ENCODE data around the gene KLHL11. TPM values are rescaled to one million over a fixed set of nuclear protein-coding genes. Genes with fewer than 3 reads are reported as not detected.

KLHL11 gene
- total and polyA plus RNA-seq, 2 experiments from 2014 or later: 21.3 to 29.2 TPM

- no peak overlapping the region for H3K27ac ChIP-seq
- no peaks in the 10 kb centered on the region for H3K9me3 ChIP-seq (ENCODE audit: low read depth)
- H3K4me1 ChIP-seq (ENCODE audit: low read depth): no peaks in the 10 kb centered on the region
- no peak overlapping the region for H3K4me3 ChIP-seq
- peaks cover 41% of the 10 kb centered on the region for H3K36me3 ChIP-seq
- no peak for TF ChIP-seq CTCF (IDR thresholded peaks at IDR 0.05; ENCODE audit: low read depth, low read length)
- DNase-seq (ENCODE audit: low read depth in 1 of 2, low spot score in 1 of 2): no peak
- H3K27me3 ChIP-seq: no peaks in the 10 kb centered on the region
Observed at GRCh38 chr17:41870627-41871026, 5.4 kb upstream of the KLHL11 start.

DNA sequence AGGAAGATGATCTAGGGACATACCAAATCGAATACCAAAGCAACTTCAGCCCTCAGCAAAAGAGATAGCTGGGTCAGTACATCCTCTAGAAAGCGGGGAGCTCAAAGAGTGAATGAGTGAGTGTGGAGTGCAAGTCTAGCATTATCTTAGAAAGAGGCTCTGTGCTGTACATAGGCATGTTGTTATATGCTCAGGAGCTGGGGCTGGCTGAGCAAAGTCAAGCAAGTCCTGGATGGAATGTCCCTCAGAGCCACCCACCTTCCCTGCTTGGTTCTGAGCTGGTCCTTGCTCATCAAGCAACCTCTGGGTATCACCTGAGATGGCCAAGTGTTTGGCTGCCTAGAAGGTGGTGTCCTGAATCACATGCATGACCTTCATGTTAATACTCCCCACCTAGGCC lies 4.9 kb upstream of the KLHL11 start:
- Histone ChIP-seq H3K27ac (no peak overlapping the region), H3K4me3 (no peak overlapping the region), H3K9me3 (ENCODE audit: low read depth) (no peaks in the 10 kb centered on the region), H3K27me3 (no peaks in the 10 kb centered on the region), H3K36me3 (peaks cover 41% of the 10 kb centered on the region), H3K4me1 (ENCODE audit: low read depth) (no peaks in the 10 kb centered on the region)
- no peak for DNase-seq (ENCODE audit: low read depth in 1 of 2, low spot score in 1 of 2)
- no peak for TF ChIP-seq CTCF (IDR thresholded peaks at IDR 0.05; ENCODE audit: low read depth, low read length)

- Histone ChIP-seq H3K4me3 (no peak overlapping the region), H3K27ac (no peak overlapping the region), H3K27me3 (no peaks in the 10 kb centered on the region), H3K4me1 (ENCODE audit: low read depth) (no peaks in the 10 kb centered on the region), H3K36me3 (peaks cover 41% of the 10 kb centered on the region), H3K9me3 (ENCODE audit: low read depth) (no peaks in the 10 kb centered on the region)
- no peak for DNase-seq (ENCODE audit: low read depth in 1 of 2, low spot score in 1 of 2)
- no peak for TF ChIP-seq CTCF (IDR thresholded peaks at IDR 0.05; ENCODE audit: low read depth, low read length)
Observed at GRCh38 chr17:41869426-41869825, 4.2 kb upstream of the KLHL11 start.

DNA sequence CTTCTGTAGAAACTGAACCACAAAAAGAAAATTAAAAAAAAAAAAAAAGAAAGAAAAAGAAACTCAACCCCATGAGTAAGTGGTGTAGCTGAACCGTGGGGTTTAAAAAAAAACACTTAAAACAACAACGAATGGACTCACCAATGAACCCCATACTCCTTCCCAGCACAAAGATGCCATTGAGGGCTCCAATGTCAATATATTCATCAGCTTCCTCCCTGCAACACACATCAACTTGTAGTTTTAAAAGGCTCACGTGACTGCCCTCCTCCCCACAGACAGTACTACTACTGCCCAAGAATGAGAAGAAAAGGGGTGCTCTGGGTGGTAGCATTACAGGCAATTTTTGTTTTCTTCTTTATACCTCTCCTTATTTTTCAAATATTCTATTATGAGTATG lies 3.3 kb upstream of the KLHL11 start:
- DNase-seq (ENCODE audit: low read depth in 1 of 2, low spot score in 1 of 2): no peak
- H3K4me1 ChIP-seq (ENCODE audit: low read depth): peaks cover 5% of the 10 kb centered on the region
- TF ChIP-seq CTCF (IDR thresholded peaks at IDR 0.05; ENCODE audit: low read depth, low read length): no peak
- H3K27me3 ChIP-seq: no peaks in the 10 kb centered on the region
- H3K36me3 ChIP-seq: peaks cover 41% of the 10 kb centered on the region
- no peaks in the 10 kb centered on the region for H3K9me3 ChIP-seq (ENCODE audit: low read depth)
- no peak overlapping the region for H3K27ac ChIP-seq
- no peak overlapping the region for H3K4me3 ChIP-seq

DNA sequence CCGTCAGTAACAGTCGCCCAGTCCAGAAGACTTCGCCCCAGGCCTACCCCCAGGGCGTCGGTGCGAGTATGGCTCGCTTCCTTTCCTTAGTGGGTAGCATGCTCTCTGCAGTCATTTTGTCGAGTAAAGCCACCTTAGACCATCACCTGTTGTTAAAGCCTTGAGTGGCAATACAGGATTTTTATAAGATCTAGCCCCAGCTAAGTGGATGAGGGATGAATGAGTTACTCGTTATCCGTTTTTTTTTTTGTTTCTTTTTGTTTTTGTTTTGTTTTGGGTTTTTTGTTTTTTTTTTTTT lies 322 bp upstream of the KLHL11 start:
- peaks cover 15% of the 10 kb centered on the region for H3K4me1 ChIP-seq (ENCODE audit: low read depth)
- no peak for TF ChIP-seq CTCF (IDR thresholded peaks at IDR 0.05; ENCODE audit: low read depth, low read length)
- H3K4me3 ChIP-seq: peak overlapping the region; percentile 55
- no peak for DNase-seq (ENCODE audit: low read depth in 1 of 2, low spot score in 1 of 2)
- peaks cover 22% of the 10 kb centered on the region for H3K36me3 ChIP-seq
- no peaks in the 10 kb centered on the region for H3K9me3 ChIP-seq (ENCODE audit: low read depth)
- H3K27ac ChIP-seq: peak overlapping the region; percentile 89
- H3K27me3 ChIP-seq: no peaks in the 10 kb centered on the region

DNA sequence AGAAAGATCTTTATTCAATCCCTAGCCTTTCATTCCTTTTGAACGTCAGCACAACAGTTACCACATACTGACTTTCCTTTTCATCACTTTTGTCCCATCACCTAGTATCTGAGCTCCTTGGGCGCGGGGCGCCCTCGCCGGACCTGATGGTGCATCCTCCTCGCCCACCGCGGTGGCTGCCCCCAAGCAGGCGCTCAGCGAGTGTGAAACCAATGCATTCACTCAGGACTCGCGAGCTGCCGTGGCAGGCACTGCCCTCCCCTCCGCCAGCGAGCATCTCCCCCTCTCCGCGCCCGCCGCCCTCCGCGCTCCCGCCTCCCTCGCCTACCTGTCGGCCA lies 756 bp downstream of the KLHL11 start:
- DNase-seq (ENCODE audit: low read depth in 1 of 2, low spot score in 1 of 2): peak in 1 of 2 donors; percentile 59
- Histone ChIP-seq H3K36me3 (peaks cover 19% of the 10 kb centered on the region), H3K27ac (peak overlapping the region; percentile 89), H3K4me1 (ENCODE audit: low read depth) (peaks cover 25% of the 10 kb centered on the region), H3K9me3 (ENCODE audit: low read depth) (no peaks in the 10 kb centered on the region), H3K27me3 (no peaks in the 10 kb centered on the region), H3K4me3 (peak overlapping the region; percentile 55)
- no peak for TF ChIP-seq CTCF (IDR thresholded peaks at IDR 0.05; ENCODE audit: low read depth, low read length)
